Thyroid gland (tissue), 4 donors: Measurements from ENCODE around the gene NUP85. TPM values are rescaled to one million over a fixed set of nuclear protein-coding genes. Genes with fewer than 3 reads are reported as not detected.
"Not testable (repeated sequence)": the region's sequence is repeated elsewhere in the genome, so short reads cannot be mapped to it uniquely, and the experiment has no call there.

Source experiments
- DNase-seq, 2 donors: peaks; one replicate each; pipeline ENCODE4 v3.0.0-alpha.2; 2019
- H3K27ac ChIP-seq, 3 donors: fragments of 200-600 bp; sonication (generic); 1 replicate in 2 of 3; 2 replicates in 1 of 3; pipeline ENCODE4 v1.5.1; 2016 to 2019; ENCODE audit warnings: mild to moderate bottlenecking in 1 of 3, moderate library complexity in 1 of 3
- H3K27me3 ChIP-seq: fragments of 200-600 bp; sonication (generic); one replicate; pipeline ENCODE4 v1.5.1; 2019
- H3K36me3 ChIP-seq, 2 donors: fragments of 200-600 bp; sonication (generic); one replicate each; pipeline ENCODE4 v1.5.1; 2016 to 2019
- H3K4me1 ChIP-seq, 2 donors: fragments of 200-600 bp; sonication (generic); one replicate each; pipeline ENCODE4 v1.5.1; 2017 to 2019
- H3K4me3 ChIP-seq, 3 donors: fragments of 200-600 bp; sonication (generic); replicated peaks in 1 of 3; 1 replicate in 2 of 3; 2 replicates in 1 of 3; pipeline ENCODE4 v1.5.1; 2016; ENCODE audit warnings: mild to moderate bottlenecking in 1 of 3
- H3K9me3 ChIP-seq: fragments of 200-600 bp; sonication (generic); one replicate; pipeline ENCODE4 v1.5.1; 2017
- POLR2A ChIP-seq, 2 donors: fragments of 450-650 bp; IDR thresholded peaks; one replicate each; pipeline ENCODE4 v1.6.1; 2017; ENCODE audit warnings: antibody characterized with exemption in 2 of 2, mild to moderate bottlenecking in 2 of 2, moderate library complexity in 1 of 2
- WGBS, 2 donors: methylation state at CpG; one replicate each; pipeline ENCODE4 v1.1.5; 2017; 5-methylcytosine and 5-hydroxymethylcytosine counted together
- intact Hi-C: fragments of 100-400 bp; cut with DNase I; formaldehyde crosslinking; loops from one replicate; pipeline ENCODE4 v1.15.1; 2023
- total RNA-seq, 4 donors: library from RNA; depleted of rRNA; stranded (reverse); fragments of >200 nt; gene quantifications; one replicate each; pipeline ENCODE4 v1.2.3, GENCODE V29; 2016
- TF ChIP-seq, protein P1 (sequence below), 6 experiments: fragments of 200-600 bp in 3 of 6; fragments of 450-650 bp in 3 of 6; sonication (generic) in 3 of 6; IDR thresholded peaks; one replicate each; pipeline ENCODE4 v1.5.1; 2016 to 2019; ENCODE audit warnings: antibody characterized with exemption in 6 of 6, mild to moderate bottlenecking in 2 of 6, inconsistent platforms in 1 of 6, moderate library complexity in 1 of 6

The NUP85 gene, protein sequence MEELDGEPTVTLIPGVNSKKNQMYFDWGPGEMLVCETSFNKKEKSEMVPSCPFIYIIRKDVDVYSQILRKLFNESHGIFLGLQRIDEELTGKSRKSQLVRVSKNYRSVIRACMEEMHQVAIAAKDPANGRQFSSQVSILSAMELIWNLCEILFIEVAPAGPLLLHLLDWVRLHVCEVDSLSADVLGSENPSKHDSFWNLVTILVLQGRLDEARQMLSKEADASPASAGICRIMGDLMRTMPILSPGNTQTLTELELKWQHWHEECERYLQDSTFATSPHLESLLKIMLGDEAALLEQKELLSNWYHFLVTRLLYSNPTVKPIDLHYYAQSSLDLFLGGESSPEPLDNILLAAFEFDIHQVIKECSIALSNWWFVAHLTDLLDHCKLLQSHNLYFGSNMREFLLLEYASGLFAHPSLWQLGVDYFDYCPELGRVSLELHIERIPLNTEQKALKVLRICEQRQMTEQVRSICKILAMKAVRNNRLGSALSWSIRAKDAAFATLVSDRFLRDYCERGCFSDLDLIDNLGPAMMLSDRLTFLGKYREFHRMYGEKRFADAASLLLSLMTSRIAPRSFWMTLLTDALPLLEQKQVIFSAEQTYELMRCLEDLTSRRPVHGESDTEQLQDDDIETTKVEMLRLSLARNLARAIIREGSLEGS
- 10 to 100 TPM; 24.7 to 31.7 (median 27.1) TPM for total RNA-seq

DNA sequence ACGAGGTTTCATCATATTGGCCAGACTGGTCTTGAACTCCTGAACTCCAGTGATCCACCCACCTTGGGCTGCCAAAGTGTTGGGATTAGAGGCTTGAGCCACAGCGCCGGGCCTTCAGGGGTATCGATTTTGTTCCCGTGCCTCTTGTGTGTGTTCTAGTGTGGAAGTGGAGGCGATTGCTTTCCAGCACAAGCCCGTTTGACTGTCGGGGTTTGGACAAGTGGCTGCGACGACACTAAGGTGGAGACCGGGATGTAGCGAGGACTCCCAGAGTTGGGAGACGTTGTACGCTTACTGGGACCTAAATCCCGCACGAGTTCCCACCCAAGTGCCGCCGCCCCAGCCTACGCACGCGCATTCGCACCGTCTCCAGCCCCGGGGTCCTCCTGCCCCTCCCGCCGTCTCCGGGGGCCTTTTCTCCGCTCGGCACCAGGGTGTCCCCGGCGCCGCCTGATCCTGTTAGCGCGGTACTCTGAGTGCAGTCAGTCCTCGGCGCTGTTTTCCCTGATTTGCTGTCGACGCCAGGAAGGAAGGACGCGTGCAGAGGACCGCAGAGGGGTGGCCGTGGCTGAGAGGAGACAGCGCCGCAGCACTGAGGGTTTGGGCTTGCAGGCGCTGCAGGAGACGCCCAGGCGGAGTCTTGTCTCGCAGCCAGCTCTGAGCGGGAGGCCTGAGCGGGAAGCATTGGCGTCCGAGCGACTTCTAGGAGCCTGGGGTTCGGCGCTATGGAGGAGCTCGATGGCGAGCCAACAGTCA lies at the start of gene NUP85:
Gene NUP85, plus strand, starts transcription at position 643 of the 756 bp plus-strand sequence. Its CDS starts 83 bp downstream, at position 726.
- Histone ChIP-seq H3K36me3 (peaks cover under 1 to 11% of the 10 kb centered on the region in 2 donors), H3K27me3 (no peaks in the 10 kb centered on the region), H3K27ac (peak within 1 kb of the TSS; percentile 90 to 94 (median 93)), H3K4me3 (peak within 1 kb of the TSS; percentile 33 to 89 (median 74)), H3K9me3 (no peaks in the 10 kb centered on the region), H3K4me1 (peaks cover 0 to 15% of the 10 kb centered on the region in 2 donors)
- WGBS, 2 donors, result 0 to 2% methylated on average over 23 to 37 of the region's 57 CpGs
- TF ChIP-seq, protein P1, sequence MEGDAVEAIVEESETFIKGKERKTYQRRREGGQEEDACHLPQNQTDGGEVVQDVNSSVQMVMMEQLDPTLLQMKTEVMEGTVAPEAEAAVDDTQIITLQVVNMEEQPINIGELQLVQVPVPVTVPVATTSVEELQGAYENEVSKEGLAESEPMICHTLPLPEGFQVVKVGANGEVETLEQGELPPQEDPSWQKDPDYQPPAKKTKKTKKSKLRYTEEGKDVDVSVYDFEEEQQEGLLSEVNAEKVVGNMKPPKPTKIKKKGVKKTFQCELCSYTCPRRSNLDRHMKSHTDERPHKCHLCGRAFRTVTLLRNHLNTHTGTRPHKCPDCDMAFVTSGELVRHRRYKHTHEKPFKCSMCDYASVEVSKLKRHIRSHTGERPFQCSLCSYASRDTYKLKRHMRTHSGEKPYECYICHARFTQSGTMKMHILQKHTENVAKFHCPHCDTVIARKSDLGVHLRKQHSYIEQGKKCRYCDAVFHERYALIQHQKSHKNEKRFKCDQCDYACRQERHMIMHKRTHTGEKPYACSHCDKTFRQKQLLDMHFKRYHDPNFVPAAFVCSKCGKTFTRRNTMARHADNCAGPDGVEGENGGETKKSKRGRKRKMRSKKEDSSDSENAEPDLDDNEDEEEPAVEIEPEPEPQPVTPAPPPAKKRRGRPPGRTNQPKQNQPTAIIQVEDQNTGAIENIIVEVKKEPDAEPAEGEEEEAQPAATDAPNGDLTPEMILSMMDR (IDR thresholded peaks at IDR 0.05), result peak in 1 of 6 experiments; percentile 27
- TF ChIP-seq POLR2A (IDR thresholded peaks at IDR 0.05), result peak in 1 of 2 donors; percentile 67
- intact Hi-C loops, result no loop called here
- peak; percentile 92 to 93 for DNase-seq

DNA sequence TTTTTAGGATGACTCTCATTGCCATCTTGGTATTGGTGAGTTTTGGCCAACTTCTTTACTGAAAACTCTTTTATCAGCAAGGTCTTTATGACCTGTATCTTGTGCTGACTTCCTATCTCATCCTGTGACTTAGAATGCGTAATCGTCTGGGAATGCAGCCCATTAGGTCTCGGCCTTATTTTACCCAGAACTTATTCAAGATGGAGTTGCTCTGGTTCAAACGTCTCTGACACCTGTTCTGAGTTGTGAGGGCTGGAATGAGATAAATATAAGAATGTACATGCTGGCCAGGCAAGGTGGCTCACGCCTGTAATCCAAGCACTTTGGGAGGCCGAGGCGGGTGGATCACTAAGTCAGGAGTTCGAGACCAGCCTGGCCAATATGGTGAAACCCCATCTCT lies 47.0 kb upstream of the NUP85 start:
- H3K36me3 ChIP-seq, H3K27me3 ChIP-seq, DNase-seq, H3K9me3 ChIP-seq, H3K4me1 ChIP-seq, H3K27ac ChIP-seq, intact Hi-C loops, H3K4me3 ChIP-seq: not testable (repeated sequence)
- WGBS, 2 donors, result 93 to 97% methylated on average over 8 of the region's 8 CpGs

DNA sequence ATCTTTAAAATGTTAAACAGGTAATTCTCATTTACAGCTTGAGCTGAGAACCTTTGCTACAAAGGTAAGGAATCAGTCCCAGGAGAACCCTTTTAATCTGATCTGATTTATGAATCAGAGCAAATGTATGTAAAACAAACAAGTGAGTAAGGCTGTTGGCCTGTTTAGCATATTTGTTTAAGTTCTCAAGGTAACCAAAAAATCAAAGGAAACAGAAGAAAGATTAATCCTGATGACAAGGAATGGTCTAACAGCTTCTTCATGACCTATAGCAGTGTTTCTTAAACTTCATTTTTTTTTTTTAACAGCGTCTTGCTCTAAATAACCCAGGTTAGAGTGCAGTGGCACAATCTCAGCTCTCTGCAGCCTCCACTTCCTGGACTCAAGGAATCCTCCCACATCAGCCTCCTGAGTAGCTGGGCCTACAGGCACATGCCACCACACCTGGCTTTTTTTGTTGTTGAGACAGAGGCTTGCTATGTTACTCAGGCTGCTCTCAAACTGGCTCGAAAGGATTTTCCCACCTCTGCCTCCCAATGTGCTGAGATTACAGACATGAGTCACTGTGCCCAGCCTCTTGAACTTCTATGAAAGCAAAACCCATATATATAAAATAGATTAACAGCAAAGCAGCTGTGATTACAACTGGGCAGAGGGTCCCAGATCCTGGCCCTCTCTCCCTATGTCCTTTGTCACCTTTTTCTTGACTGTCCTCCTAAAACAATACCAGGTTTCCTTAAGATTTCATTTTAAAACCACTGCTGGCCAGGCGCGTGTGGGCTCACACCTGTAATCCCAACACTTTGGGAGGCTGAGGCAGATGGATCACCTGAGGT lies 46.1 kb upstream of the NUP85 start:
- no peaks in the 10 kb centered on the region for H3K27me3 ChIP-seq
- WGBS, 2 donors, result 96 to 98% methylated on average over 4 of the region's 4 CpGs
- H3K4me1 ChIP-seq, result peaks cover 0 to 3% of the 10 kb centered on the region in 2 donors
- no peak overlapping the region for H3K4me3 ChIP-seq
- no peak for DNase-seq
- TF ChIP-seq, protein P1 (IDR thresholded peaks at IDR 0.05), result no peak
- no peak for TF ChIP-seq POLR2A (IDR thresholded peaks at IDR 0.05)
- intact Hi-C loops, result no loop called here
- H3K27ac ChIP-seq, result no peak overlapping the region
- H3K9me3 ChIP-seq, result no peaks in the 10 kb centered on the region
- no peaks in the 10 kb centered on the region for H3K36me3 ChIP-seq

DNA sequence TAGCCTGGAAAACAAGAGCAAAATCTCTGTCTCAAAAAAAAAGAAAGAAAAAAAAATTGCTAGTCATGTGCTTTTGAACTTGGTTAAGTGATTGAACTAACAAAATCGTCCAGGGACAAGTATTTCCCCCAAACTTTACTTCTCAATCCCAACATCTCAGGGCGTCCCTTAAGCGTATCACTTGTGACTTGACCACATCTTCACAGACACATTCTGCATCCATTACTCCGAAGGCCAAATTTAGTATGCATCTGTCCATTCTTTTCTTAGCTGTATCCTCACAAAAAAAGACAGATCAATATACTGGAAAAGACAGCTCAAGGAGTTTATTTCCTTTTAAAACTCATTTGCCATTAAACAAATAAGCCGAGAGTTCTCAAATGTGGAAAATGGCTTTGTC lies 45.3 kb upstream of the NUP85 start:
- intact Hi-C loops, result no loop called here
- no peak for DNase-seq
- Histone ChIP-seq H3K36me3 (no peaks in the 10 kb centered on the region), H3K9me3 (no peaks in the 10 kb centered on the region), H3K4me3 (no peak overlapping the region), H3K27ac (no peak overlapping the region), H3K27me3 (no peaks in the 10 kb centered on the region), H3K4me1 (no peaks in the 10 kb centered on the region)
- TF ChIP-seq, protein P1 (IDR thresholded peaks at IDR 0.05), result no peak
- no peak for TF ChIP-seq POLR2A (IDR thresholded peaks at IDR 0.05)
- WGBS, 2 donors, result 90 to 93% methylated on average over 5 of the region's 5 CpGs

DNA sequence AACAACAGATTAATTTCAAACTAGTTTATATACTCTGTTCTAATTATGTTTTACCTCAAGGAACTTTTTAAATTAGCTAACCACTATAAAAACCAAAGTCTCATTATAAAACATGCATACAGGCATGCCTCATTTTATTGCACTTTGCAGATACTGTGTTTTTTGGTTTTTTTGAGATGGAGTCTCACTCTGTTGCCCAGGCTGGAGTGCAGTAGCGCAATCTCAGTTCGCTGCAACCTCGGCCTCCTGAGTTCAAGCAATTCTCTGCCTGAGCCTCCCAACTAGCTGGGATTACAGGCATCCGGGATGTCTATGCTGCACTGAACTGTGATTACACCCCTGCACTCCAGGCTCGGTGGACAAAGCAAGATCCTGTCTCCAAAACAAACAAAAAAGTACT lies 42.4 kb upstream of the NUP85 start:
- TF ChIP-seq, protein P1 (IDR thresholded peaks at IDR 0.05), result no peak
- no peaks in the 10 kb centered on the region for H3K27me3 ChIP-seq
- DNase-seq, result no peak
- intact Hi-C loops, result no loop called here
- H3K4me1 ChIP-seq, result no peaks in the 10 kb centered on the region
- WGBS, 2 donors, result 81 to 83% methylated on average over 5 of the region's 5 CpGs
- no peak overlapping the region for H3K27ac ChIP-seq
- no peak overlapping the region for H3K4me3 ChIP-seq
- H3K9me3 ChIP-seq, result no peaks in the 10 kb centered on the region
- peaks cover 12 to 15% of the 10 kb centered on the region in 2 donors for H3K36me3 ChIP-seq

DNA sequence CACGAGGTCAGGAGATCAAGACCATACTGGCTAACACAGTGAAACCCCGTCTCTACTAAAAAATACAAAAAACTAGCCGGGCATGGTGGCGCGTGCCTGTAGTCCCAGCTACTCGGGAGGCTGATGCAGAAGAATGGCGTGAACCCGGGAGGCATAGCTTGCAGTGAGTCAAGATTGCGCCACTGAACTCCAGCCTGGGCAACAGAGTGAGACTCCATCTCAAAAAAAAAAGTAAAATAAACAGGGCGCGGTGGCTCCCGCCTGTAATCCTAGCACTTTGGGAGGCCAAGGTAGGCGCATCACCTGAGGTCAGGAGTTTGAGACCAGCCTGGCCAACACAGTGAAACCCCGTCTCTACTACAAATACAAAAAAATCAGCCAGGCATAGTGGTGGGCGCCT lies 40.9 kb upstream of the NUP85 start:
- H3K27ac ChIP-seq, H3K9me3 ChIP-seq, DNase-seq, H3K4me3 ChIP-seq, intact Hi-C loops, H3K4me1 ChIP-seq, H3K27me3 ChIP-seq: not testable (repeated sequence)
- H3K36me3 ChIP-seq, result peaks cover 13 to 15% of the 10 kb centered on the region in 2 donors
- 94 to 98% methylated on average over 15 of the region's 15 CpGs for WGBS, 2 donors
